Cardiac muscle cell (in vitro differentiated cells and primary cell): ENCODE results near the gene ANKRD40. TPM values are rescaled to one million over a fixed set of nuclear protein-coding genes. Genes with fewer than 3 reads are reported as not detected.

ENCODE experiments used
- DNase-seq, 2 donors: peaks; one replicate each; pipeline versions ENCODE4 v3.0.0 to v3.0.0-alpha.2; 2010 to 2017; ENCODE audit warnings: low read depth in 1 of 2, low spot score in 1 of 2
- H3K27ac ChIP-seq: fragments of 200-600 bp; sonication (generic); 2 replicates; pipeline ENCODE4 v1.5.1; 2016
- H3K27me3 ChIP-seq: fragments of 200-600 bp; sonication (generic); 2 replicates; pipeline ENCODE4 v1.6.0; 2016; ENCODE audit warnings: control low read depth
- H3K36me3 ChIP-seq: fragments of 200-600 bp; sonication (generic); 2 replicates; pipeline ENCODE4 v1.5.1; 2016; ENCODE audit warnings: control low read depth
- H3K4me1 ChIP-seq: fragments of 200-600 bp; sonication (generic); 2 replicates; pipeline ENCODE4 v1.8.1; 2017; ENCODE audit warnings: low read depth, mild to moderate bottlenecking, mixed run types
- H3K4me3 ChIP-seq: fragments of 200-600 bp; sonication (generic); 2 replicates; pipeline ENCODE4 v1.5.1; 2016; ENCODE audit warnings: mild to moderate bottlenecking
- H3K9me3 ChIP-seq: fragments of 200-600 bp; sonication (generic); 2 replicates; pipeline ENCODE4 v1.5.1; 2017; ENCODE audit warnings: low read depth, mild to moderate bottlenecking, control low read depth
- CTCF ChIP-seq: IDR thresholded peaks from 2 replicates; pipeline ENCODE4 v1.5.1; 2012; ENCODE audit warnings: low read depth, mild to moderate bottlenecking, low read length
- polyA plus RNA-seq: library from polyadenylated mRNA; unstranded; fragments of >200 nt; fragmentation: Nextera tagmentation; extraction: Ambion mirVana; gene quantifications from 2 replicates; pipeline ENCODE4 v1.2.1, GENCODE V29; 2016
- total RNA-seq: library from RNA; depleted of rRNA; stranded (reverse); fragments of >200 nt; gene quantifications from 2 replicates; pipeline ENCODE4 v1.2.3, GENCODE V29; 2016

Gene ANKRD40
- total and polyA plus RNA-seq, 2 experiments from 2014 or later, result 12.3 to 23.6 TPM

GRCh38 chr17:50708050-50709000 lies 611 bp upstream of the ANKRD40 start:
- no peaks in the 10 kb centered on the region for H3K36me3 ChIP-seq
- H3K27ac ChIP-seq, result peak overlapping the region; percentile 97
- H3K4me3 ChIP-seq, result peak overlapping the region; percentile 46
- H3K4me1 ChIP-seq, result peaks cover 19% of the 10 kb centered on the region
- DNase-seq, result no peak
- H3K9me3 ChIP-seq, result no peaks in the 10 kb centered on the region
- no peaks in the 10 kb centered on the region for H3K27me3 ChIP-seq
- TF ChIP-seq CTCF, result no peak

- Histone ChIP-seq H3K4me3 (no peak overlapping the region), H3K36me3 (peaks cover 17% of the 10 kb centered on the region), H3K9me3 (no peaks in the 10 kb centered on the region), H3K4me1 (peaks cover under 1% of the 10 kb centered on the region), H3K27me3 (no peaks in the 10 kb centered on the region), H3K27ac (no peak overlapping the region)
- no peak for TF ChIP-seq CTCF
- DNase-seq, result no peak
Observed at GRCh38 chr17:50703162-50703561, 4.6 kb downstream of the ANKRD40 start.

GRCh38 chr17:50699410-50699809 lies 8.3 kb downstream of the ANKRD40 start:
- H3K4me3 ChIP-seq, result no peak overlapping the region
- H3K36me3 ChIP-seq, result peaks cover 49% of the 10 kb centered on the region

GRCh38 chr17:50697663-50698272 lies 9.9 kb downstream of the ANKRD40 start:
- H3K36me3 ChIP-seq, result peaks cover 60% of the 10 kb centered on the region

More at GRCh38 chr17:50699410-50699809, 8.3 kb downstream of the ANKRD40 start:
- Histone ChIP-seq H3K27me3 (no peaks in the 10 kb centered on the region), H3K9me3 (no peaks in the 10 kb centered on the region), H3K27ac (no peak overlapping the region), H3K4me1 (no peaks in the 10 kb centered on the region)
- no peak for TF ChIP-seq CTCF
- DNase-seq, result no peak

GRCh38 chr17:50697062-50697461 lies 10.7 kb downstream of the ANKRD40 start:
- Histone ChIP-seq H3K4me1 (peaks cover 12% of the 10 kb centered on the region), H3K4me3 (no peak overlapping the region), H3K9me3 (no peaks in the 10 kb centered on the region), H3K36me3 (peaks cover 60% of the 10 kb centered on the region), H3K27ac (no peak overlapping the region), H3K27me3 (no peaks in the 10 kb centered on the region)
- TF ChIP-seq CTCF, result no peak
- DNase-seq, result no peak

More at GRCh38 chr17:50697663-50698272, 9.9 kb downstream of the ANKRD40 start:
- no peak for TF ChIP-seq CTCF
- no peak for DNase-seq
- Histone ChIP-seq H3K27ac (no peak overlapping the region), H3K4me1 (peaks cover 5% of the 10 kb centered on the region), H3K4me3 (no peak overlapping the region), H3K9me3 (no peaks in the 10 kb centered on the region), H3K27me3 (no peaks in the 10 kb centered on the region)
